AG04450 (cell line): ENCODE measurements around the gene FGD4. TPM values are rescaled to one million over a fixed set of nuclear protein-coding genes. Genes with fewer than 3 reads are reported as not detected.

Experiments
- CTCF ChIA-PET: fragments of 300-600, 350-600 bp; formaldehyde crosslinking; extraction: SDS; loops from one replicate; lab custom pipeline; 2022; ENCODE audit warnings: antibody characterized with exemption, inconsistent platforms; lab: Charles Lee
- POLR2A ChIA-PET: fragments of 350-600 bp; formaldehyde crosslinking; extraction: SDS; loops from one replicate; lab custom pipeline; 2021; ENCODE audit warnings: antibody characterized with exemption, inconsistent platforms; lab: Yijun Ruan, JAX
- DNase-seq: peaks from one replicate; pipeline ENCODE4 v3.0.0-alpha.2; 2011; ENCODE audit warnings: low read depth, low spot score
- H3K27ac ChIP-seq: one replicate; pipeline ENCODE4 v1.5.1; 2012; ENCODE audit warnings: low read depth, low read length, control low read depth
- H3K27me3 ChIP-seq: one replicate; pipeline ENCODE4 v1.6.0; 2012; ENCODE audit warnings: low read length; ENCODE audit not compliant: control insufficient read depth, insufficient read depth
- H3K4me3 ChIP-seq: 2 replicates; pipeline ENCODE4 v1.5.1; 2011; ENCODE audit warnings: mild to moderate bottlenecking, low read depth, low read length, control low read depth
- H3K9me3 ChIP-seq: 2 replicates; pipeline ENCODE4 v1.5.1; 2012; ENCODE audit warnings: low read length; ENCODE audit not compliant: control insufficient read depth, insufficient read depth
- polyA plus RNA-seq: library from polyadenylated mRNA; depleted of rRNA; stranded (reverse); fragments of >200 nt; gene quantifications from 2 replicates; pipeline ENCODE4 v1.2.3, GENCODE V29; 2011
- TF ChIP-seq, protein P1 (sequence below): IDR thresholded peaks from 2 replicates; pipeline ENCODE4 v1.5.1; 2011; ENCODE audit warnings: low read depth, low read length, control low read depth, inconsistent platforms

Gene FGD4
- polyA plus RNA-seq, 1 experiment, result 5.1 TPM

DNA sequence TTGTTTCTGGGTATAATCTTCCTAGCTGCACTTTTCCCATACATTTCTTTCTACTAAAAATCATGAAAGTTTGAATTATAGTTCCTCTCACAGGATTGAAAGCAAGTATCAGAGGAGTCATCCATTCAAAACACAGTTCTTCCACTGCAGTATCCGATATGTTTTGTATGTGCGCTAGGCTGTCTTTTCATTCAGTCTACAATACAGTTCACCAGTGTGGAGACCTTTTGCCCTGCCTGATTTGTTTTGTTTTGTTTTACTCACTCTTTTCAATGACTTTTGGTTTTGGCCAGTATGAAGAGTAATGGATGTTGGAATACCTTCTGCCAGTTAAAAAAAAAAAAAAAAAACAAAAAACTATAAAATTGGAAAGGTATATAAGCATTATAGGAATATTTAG lies 91.4 kb downstream of the FGD4 start:
- DNase-seq, result no peak
- Histone ChIP-seq H3K27ac (no peak overlapping the region), H3K27me3 (no peaks in the 10 kb centered on the region), H3K4me3 (no peak overlapping the region), H3K9me3 (no peaks in the 10 kb centered on the region)
- ChIA-PET CTCF (no interaction called here), POLR2A (interaction anchor here (0.7 kb wide), 1 partner anchor 1931 kb away, joined by 3 read pairs; no protein-coding TSS in a partner anchor)
- TF ChIP-seq, protein P1, sequence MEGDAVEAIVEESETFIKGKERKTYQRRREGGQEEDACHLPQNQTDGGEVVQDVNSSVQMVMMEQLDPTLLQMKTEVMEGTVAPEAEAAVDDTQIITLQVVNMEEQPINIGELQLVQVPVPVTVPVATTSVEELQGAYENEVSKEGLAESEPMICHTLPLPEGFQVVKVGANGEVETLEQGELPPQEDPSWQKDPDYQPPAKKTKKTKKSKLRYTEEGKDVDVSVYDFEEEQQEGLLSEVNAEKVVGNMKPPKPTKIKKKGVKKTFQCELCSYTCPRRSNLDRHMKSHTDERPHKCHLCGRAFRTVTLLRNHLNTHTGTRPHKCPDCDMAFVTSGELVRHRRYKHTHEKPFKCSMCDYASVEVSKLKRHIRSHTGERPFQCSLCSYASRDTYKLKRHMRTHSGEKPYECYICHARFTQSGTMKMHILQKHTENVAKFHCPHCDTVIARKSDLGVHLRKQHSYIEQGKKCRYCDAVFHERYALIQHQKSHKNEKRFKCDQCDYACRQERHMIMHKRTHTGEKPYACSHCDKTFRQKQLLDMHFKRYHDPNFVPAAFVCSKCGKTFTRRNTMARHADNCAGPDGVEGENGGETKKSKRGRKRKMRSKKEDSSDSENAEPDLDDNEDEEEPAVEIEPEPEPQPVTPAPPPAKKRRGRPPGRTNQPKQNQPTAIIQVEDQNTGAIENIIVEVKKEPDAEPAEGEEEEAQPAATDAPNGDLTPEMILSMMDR, result no peak

DNA sequence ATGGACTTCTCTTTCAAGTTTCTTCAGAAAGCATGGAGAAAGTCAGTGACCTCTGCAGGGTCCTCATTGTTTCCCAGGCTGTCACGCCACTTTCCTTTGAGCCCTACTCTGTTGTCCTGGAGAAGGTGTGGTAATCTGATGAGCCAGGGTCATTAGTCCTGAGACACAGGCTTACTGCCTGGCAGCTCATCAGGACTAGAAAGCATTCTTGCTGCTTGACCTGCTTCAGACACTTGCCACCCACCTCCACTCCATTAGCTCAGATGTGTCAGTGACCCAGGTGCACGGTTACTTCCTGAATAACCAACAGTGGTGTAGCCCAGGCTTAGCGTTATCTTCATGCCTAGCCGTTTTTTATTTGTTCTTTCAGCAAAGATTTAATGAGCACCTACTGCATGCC lies 93.9 kb downstream of the FGD4 start:
- Histone ChIP-seq H3K9me3 (no peaks in the 10 kb centered on the region), H3K27me3 (no peaks in the 10 kb centered on the region), H3K27ac (no peak overlapping the region), H3K4me3 (no peak overlapping the region)
- ChIA-PET POLR2A (no interaction called here), CTCF (no interaction called here)
- DNase-seq, result no peak
- TF ChIP-seq, protein P1, result no peak

DNA sequence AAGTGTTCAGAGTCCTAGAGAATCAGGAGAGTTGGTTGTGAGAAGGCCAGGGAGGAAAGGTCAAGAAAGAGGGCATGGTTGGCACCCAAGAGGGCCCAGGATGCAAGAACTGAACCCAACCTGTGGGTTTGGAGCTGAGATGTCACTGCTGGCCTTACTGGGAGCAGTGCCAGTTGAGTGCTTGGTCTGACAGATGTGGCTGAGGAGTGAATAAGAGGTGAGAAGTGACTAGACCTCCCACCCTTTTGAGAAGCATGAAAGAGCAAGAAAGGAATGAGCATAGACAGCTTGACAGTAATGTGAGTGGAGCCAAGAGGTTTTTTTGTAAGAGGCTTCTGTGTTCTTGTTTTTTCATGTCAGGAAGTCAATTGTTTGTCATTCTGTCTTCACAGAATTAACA lies 95.3 kb downstream of the FGD4 start:
- ChIA-PET CTCF (no interaction called here), POLR2A (no interaction called here)
- Histone ChIP-seq H3K9me3 (no peaks in the 10 kb centered on the region), H3K4me3 (no peak overlapping the region), H3K27me3 (no peaks in the 10 kb centered on the region), H3K27ac (no peak overlapping the region)
- no peak for DNase-seq
- TF ChIP-seq, protein P1, result no peak

GRCh38 chr12:32496946-32497345 lies 97.6 kb downstream of the FGD4 start:
- H3K4me3 ChIP-seq, result no peak overlapping the region
- no peaks in the 10 kb centered on the region for H3K9me3 ChIP-seq
- ChIA-PET CTCF (interaction anchor here (0.5 kb wide), 1 partner anchor 33 kb away, joined by 3 read pairs; no protein-coding TSS in a partner anchor), POLR2A (no interaction called here)
- H3K27ac ChIP-seq, result no peak overlapping the region
- TF ChIP-seq, protein P1, result no peak
- DNase-seq, result no peak
- no peaks in the 10 kb centered on the region for H3K27me3 ChIP-seq

DNA sequence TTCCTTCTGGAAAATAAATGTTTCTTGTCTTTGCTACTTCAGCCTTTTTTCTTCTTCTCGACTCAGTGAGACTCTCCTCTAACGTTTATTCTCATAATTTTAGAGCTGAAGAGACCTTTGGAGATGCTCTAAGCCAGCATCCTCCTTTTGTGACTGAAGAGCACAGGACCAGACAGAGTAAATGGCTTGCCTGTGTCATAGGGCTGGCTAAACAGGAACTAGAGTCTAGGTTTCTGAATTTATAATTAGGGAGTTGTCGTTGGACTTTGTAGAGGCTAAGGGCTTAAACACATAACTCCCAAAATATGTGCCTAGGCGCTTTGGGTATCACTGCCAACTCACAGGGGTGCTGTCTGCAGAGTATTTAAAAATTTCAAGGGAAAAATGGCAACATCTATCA lies 98.5 kb downstream of the FGD4 start:
- ChIA-PET CTCF (no interaction called here), POLR2A (no interaction called here)
- no peaks in the 10 kb centered on the region for H3K9me3 ChIP-seq
- DNase-seq, result no peak
- TF ChIP-seq, protein P1, result no peak
- no peak overlapping the region for H3K27ac ChIP-seq
- no peak overlapping the region for H3K4me3 ChIP-seq
- H3K27me3 ChIP-seq, result no peaks in the 10 kb centered on the region
